Measurements from ENCODE around the gene MAGI1. TPM values are rescaled to one million over a fixed set of nuclear protein-coding genes. Genes with fewer than 3 reads are reported as not detected.

Gene MAGI1
- polyA plus RNA-seq, 1 of the 3 experiments (the other 2 are of a cell fraction), result 10.3 TPM

DNA sequence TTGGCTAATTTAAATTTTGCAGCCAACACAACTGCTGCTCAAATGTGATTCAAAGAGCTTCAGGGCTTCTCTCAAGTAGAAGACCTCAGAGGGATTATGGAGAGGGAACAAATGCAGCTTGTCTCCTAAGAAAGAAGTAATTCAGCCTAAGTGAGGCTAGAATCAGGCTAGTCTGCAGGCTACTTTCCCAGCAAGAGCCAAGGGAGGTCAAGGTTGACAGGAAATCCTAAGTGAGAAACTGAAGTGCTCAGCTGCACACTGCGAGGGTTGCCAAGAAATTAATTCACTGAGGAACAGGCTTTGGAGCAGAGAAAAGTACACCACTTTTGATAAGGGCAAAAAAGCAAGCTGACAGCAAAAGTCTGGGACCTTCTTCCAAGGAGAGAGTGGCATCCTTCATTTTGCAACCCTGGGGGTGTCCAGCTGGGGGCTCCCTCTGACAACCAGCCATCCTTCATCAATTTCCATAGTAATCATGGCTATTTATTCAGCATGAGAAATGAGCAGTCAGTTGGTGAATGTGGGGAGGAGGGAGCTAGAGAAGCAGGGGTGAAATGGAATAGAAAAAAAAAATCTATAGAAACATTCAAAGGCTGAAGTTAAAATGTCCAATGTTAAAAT is 704.6 kb downstream of the MAGI1 start:
- H4K20me1 ChIP-seq (ENCODE audit: insufficient read depth), result no peaks in the 10 kb centered on the region
- H3K9me3 ChIP-seq, result no peaks in the 10 kb centered on the region
- H3F3A ChIP-seq (replicated peaks; ENCODE audit: insufficient read depth), result no peaks in the 10 kb centered on the region
- ChIA-PET POLR2A (no interaction called here), CTCF (interaction anchor here (0.6 to 1.7 kb wide), 7 partner anchors 10 to 803 kb away, joined by 3 to 4 read pairs (median 3); no protein-coding TSS in a partner anchor)
- TF ChIP-seq RAD21 (IDR thresholded peaks at IDR 0.05; ENCODE audit: low read length) (peak; percentile 44), MXI1 (IDR thresholded peaks at IDR 0.05; ENCODE audit: low read depth, low read length) (no peak), SMC3 (IDR thresholded peaks at IDR 0.05; ENCODE audit: low read depth, low read length) (peak; percentile 12; the same call in 1 of the 2 replicates)
- TF ChIP-seq, protein P1, sequence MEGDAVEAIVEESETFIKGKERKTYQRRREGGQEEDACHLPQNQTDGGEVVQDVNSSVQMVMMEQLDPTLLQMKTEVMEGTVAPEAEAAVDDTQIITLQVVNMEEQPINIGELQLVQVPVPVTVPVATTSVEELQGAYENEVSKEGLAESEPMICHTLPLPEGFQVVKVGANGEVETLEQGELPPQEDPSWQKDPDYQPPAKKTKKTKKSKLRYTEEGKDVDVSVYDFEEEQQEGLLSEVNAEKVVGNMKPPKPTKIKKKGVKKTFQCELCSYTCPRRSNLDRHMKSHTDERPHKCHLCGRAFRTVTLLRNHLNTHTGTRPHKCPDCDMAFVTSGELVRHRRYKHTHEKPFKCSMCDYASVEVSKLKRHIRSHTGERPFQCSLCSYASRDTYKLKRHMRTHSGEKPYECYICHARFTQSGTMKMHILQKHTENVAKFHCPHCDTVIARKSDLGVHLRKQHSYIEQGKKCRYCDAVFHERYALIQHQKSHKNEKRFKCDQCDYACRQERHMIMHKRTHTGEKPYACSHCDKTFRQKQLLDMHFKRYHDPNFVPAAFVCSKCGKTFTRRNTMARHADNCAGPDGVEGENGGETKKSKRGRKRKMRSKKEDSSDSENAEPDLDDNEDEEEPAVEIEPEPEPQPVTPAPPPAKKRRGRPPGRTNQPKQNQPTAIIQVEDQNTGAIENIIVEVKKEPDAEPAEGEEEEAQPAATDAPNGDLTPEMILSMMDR (IDR thresholded peaks at IDR 0.05), result peak; percentile 40
- DNase-seq, result no peak
- H3K36me3 ChIP-seq (replicated peaks in 1 of 2; ENCODE audit: control insufficient read depth in 1 of 2, insufficient read depth in 2 of 2, low read length in 1 of 2), result no peaks in the 10 kb centered on the region
- no peak overlapping the region for H3K4me3 ChIP-seq (ENCODE audit: low read depth in 2 of 2, low read length in 1 of 2)
- H3K4me1 ChIP-seq (ENCODE audit: control insufficient read depth in 1 of 2, insufficient read depth in 2 of 2, low read depth in 1 of 2, low read length in 1 of 2), result peaks cover 0 to 4% of the 10 kb centered on the region in 2 experiments; a peak in 1 of 4 replicates
- no peaks in the 10 kb centered on the region for H3K79me2 ChIP-seq (ENCODE audit: insufficient read depth)
- H3K9ac ChIP-seq, result no peak overlapping the region
- no peak overlapping the region for H3K27ac ChIP-seq (ENCODE audit: low read depth in 2 of 2, low read length in 1 of 2)
- H2AFZ ChIP-seq (ENCODE audit: low read depth), result no peak overlapping the region
- H3K9me2 ChIP-seq, result no peaks in the 10 kb centered on the region
- no peak overlapping the region for H3K4me2 ChIP-seq
- no peaks in the 10 kb centered on the region for H3K27me3 ChIP-seq (ENCODE audit: insufficient read depth)
- WGBS (ENCODE audit: low lambda C conversion rate), result 67% methylated on average over 1 of the region's 1 CpG

DNA sequence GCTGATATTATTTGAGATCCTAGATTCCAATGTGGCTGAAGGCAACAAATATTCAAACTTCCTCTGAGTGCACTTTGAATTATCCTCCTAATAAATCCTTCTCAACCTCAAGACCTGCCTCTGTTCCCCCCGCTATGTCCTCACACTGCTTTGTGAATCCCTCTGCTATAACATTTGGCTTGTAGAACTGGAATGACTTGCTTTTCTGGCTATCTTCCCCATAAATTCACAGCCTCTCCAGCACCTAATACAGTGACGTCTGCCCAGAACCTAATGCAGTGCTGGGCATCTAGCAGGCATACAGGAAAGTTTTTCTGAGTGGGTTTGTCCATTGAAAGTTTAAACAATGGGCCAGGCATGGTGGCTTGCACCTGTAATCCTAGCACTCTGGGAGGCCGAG is 707.0 kb downstream of the MAGI1 start:
- no peaks in the 10 kb centered on the region for H3K9me2 ChIP-seq
- H3K36me3 ChIP-seq (replicated peaks in 1 of 2; ENCODE audit: control insufficient read depth in 1 of 2, insufficient read depth in 2 of 2, low read length in 1 of 2), result no peaks in the 10 kb centered on the region
- no peaks in the 10 kb centered on the region for H4K20me1 ChIP-seq (ENCODE audit: insufficient read depth)
- no peak overlapping the region for H3K27ac ChIP-seq (ENCODE audit: low read depth in 2 of 2, low read length in 1 of 2)
- DNase-seq, result no peak
- H3K4me3 ChIP-seq (ENCODE audit: low read depth in 2 of 2, low read length in 1 of 2), result no peak overlapping the region
- H3K79me2 ChIP-seq (ENCODE audit: insufficient read depth), result no peaks in the 10 kb centered on the region
- no peak overlapping the region for H3K9ac ChIP-seq
- POLR2A ChIA-PET, result no interaction called here
- no peak overlapping the region for H2AFZ ChIP-seq (ENCODE audit: low read depth)
- WGBS (ENCODE audit: low lambda C conversion rate), result 76% methylated on average over 3 of the region's 3 CpGs
- no peaks in the 10 kb centered on the region for H3K9me3 ChIP-seq
- H3K4me1 ChIP-seq (ENCODE audit: control insufficient read depth in 1 of 2, insufficient read depth in 2 of 2, low read depth in 1 of 2, low read length in 1 of 2), result peaks cover 0 to 4% of the 10 kb centered on the region in 2 experiments; a peak in 1 of 4 replicates
- no peaks in the 10 kb centered on the region; the same call in 1 of the 2 replicates for H3K27me3 ChIP-seq (ENCODE audit: insufficient read depth)
- CTCF ChIA-PET, result interaction anchor here (0.6 to 0.7 kb wide), 2 partner anchors 12 to 818 kb away, joined by 3 read pairs; no protein-coding TSS in a partner anchor
- H3K4me2 ChIP-seq, result no peak overlapping the region
- no peaks in the 10 kb centered on the region for H3F3A ChIP-seq (replicated peaks; ENCODE audit: insufficient read depth)
- TF ChIP-seq ELF1 (IDR thresholded peaks at IDR 0.05) (no peak), GATA2 (CRISPR knock-in tag; IDR thresholded peaks at IDR 0.05) (no peak), FOXM1 (IDR thresholded peaks at IDR 0.05; ENCODE audit: low read depth) (no peak), EP300 (IDR thresholded peaks at IDR 0.05; ENCODE audit: borderline replicate concordance in 1 of 2, low read depth in 1 of 2, low read length in 1 of 2) (no peak), RCOR1 (IDR thresholded peaks at IDR 0.05; ENCODE audit: low read length) (no peak), YY1 (IDR thresholded peaks at IDR 0.05; ENCODE audit: low read depth) (no peak), TCF12 (IDR thresholded peaks at IDR 0.05) (no peak), TEAD4 (IDR thresholded peaks at IDR 0.05; ENCODE audit: borderline replicate concordance, insufficient read depth) (no peak), GABPA (IDR thresholded peaks at IDR 0.05; ENCODE audit: low read depth) (no peak), TAF1 (IDR thresholded peaks at IDR 0.05; ENCODE audit: borderline replicate concordance, low read depth, low read length) (no peak)
- TF ChIP-seq, protein P2, sequence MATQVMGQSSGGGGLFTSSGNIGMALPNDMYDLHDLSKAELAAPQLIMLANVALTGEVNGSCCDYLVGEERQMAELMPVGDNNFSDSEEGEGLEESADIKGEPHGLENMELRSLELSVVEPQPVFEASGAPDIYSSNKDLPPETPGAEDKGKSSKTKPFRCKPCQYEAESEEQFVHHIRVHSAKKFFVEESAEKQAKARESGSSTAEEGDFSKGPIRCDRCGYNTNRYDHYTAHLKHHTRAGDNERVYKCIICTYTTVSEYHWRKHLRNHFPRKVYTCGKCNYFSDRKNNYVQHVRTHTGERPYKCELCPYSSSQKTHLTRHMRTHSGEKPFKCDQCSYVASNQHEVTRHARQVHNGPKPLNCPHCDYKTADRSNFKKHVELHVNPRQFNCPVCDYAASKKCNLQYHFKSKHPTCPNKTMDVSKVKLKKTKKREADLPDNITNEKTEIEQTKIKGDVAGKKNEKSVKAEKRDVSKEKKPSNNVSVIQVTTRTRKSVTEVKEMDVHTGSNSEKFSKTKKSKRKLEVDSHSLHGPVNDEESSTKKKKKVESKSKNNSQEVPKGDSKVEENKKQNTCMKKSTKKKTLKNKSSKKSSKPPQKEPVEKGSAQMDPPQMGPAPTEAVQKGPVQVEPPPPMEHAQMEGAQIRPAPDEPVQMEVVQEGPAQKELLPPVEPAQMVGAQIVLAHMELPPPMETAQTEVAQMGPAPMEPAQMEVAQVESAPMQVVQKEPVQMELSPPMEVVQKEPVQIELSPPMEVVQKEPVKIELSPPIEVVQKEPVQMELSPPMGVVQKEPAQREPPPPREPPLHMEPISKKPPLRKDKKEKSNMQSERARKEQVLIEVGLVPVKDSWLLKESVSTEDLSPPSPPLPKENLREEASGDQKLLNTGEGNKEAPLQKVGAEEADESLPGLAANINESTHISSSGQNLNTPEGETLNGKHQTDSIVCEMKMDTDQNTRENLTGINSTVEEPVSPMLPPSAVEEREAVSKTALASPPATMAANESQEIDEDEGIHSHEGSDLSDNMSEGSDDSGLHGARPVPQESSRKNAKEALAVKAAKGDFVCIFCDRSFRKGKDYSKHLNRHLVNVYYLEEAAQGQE (IDR thresholded peaks at IDR 0.05; ENCODE audit: low read depth, low read length), result no peak
- TF ChIP-seq, protein P3, sequence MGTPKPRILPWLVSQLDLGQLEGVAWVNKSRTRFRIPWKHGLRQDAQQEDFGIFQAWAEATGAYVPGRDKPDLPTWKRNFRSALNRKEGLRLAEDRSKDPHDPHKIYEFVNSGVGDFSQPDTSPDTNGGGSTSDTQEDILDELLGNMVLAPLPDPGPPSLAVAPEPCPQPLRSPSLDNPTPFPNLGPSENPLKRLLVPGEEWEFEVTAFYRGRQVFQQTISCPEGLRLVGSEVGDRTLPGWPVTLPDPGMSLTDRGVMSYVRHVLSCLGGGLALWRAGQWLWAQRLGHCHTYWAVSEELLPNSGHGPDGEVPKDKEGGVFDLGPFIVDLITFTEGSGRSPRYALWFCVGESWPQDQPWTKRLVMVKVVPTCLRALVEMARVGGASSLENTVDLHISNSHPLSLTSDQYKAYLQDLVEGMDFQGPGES (IDR thresholded peaks at IDR 0.05; ENCODE audit: low read depth, low read length), result no peak
- TF ChIP-seq, protein P4, sequence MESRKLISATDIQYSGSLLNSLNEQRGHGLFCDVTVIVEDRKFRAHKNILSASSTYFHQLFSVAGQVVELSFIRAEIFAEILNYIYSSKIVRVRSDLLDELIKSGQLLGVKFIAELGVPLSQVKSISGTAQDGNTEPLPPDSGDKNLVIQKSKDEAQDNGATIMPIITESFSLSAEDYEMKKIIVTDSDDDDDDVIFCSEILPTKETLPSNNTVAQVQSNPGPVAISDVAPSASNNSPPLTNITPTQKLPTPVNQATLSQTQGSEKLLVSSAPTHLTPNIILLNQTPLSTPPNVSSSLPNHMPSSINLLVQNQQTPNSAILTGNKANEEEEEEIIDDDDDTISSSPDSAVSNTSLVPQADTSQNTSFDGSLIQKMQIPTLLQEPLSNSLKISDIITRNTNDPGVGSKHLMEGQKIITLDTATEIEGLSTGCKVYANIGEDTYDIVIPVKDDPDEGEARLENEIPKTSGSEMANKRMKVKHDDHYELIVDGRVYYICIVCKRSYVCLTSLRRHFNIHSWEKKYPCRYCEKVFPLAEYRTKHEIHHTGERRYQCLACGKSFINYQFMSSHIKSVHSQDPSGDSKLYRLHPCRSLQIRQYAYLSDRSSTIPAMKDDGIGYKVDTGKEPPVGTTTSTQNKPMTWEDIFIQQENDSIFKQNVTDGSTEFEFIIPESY (IDR thresholded peaks at IDR 0.05; ENCODE audit: borderline replicate concordance, low read depth), result no peak
- TF ChIP-seq, protein P5, sequence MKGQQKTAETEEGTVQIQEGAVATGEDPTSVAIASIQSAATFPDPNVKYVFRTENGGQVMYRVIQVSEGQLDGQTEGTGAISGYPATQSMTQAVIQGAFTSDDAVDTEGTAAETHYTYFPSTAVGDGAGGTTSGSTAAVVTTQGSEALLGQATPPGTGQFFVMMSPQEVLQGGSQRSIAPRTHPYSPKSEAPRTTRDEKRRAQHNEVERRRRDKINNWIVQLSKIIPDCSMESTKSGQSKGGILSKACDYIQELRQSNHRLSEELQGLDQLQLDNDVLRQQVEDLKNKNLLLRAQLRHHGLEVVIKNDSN (IDR thresholded peaks at IDR 0.05; ENCODE audit: borderline replicate concordance, low read depth), result no peak

All from SK-N-SH (cell line).